ENCODE data around the gene BNC2.

GRCh38 chr9:16627967-16628366 is 242.5 kb downstream of the BNC2 start:
- TF ChIP-seq POLR2A (IDR thresholded peaks at IDR 0.05; ENCODE audit: low read depth, low read length) = no peak
- no peak for TF ChIP-seq POLR2AphosphoS5 (IDR thresholded peaks at IDR 0.05; ENCODE audit: low read depth, low read length)

Measured in GM12892 (cell line).